Pancreas (tissue), 10 donors: Measurements from ENCODE around the gene C17orf78. TPM values are rescaled to one million over a fixed set of nuclear protein-coding genes. Genes with fewer than 3 reads are reported as not detected.
"Not testable (repeated sequence)": the region's sequence is repeated elsewhere in the genome, so short reads cannot be mapped to it uniquely, and the experiment has no call there.

Experiments
- ATAC-seq, 4 donors: fragments of 200-7000 bp; cut with Tn5 transposase; one replicate each; pipeline versions ENCODE4 v1.8.0 to v1.9.1; 2020; ENCODE audit warnings: mild to moderate bottlenecking in 4 of 4, moderate library complexity in 4 of 4
- DNase-seq, 6 donors: peaks; one replicate each; pipeline ENCODE4 v3.0.0-alpha.2; 2020
- FAIRE-seq: peaks from 2 replicates; lab custom pipeline; 2012; peaks lifted over from hg19 to GRCh38; lab: Jason Lieb, UNC
- H3K27ac ChIP-seq, 4 donors: fragments of 200-600 bp; sonication (generic); 1 replicate in 3 of 4; 2 replicates in 1 of 4; pipeline versions ENCODE4 v1.5.0 to v1.8.0; 2020
- H3K27me3 ChIP-seq, 4 donors: fragments of 200-600 bp; one replicate each; pipeline ENCODE4 v1.8.0; 2021
- H3K36me3 ChIP-seq, 3 donors: fragments of 200-600 bp; sonication (generic) in 1 of 3; one replicate each; pipeline versions ENCODE4 v1.5.0 to v1.8.0; 2020 to 2021
- H3K4me1 ChIP-seq, 3 donors: fragments of 200-600 bp; one replicate each; pipeline ENCODE4 v1.8.0; 2021
- H3K4me3 ChIP-seq, 4 donors: fragments of 200-600 bp; sonication (generic) in 2 of 4; one replicate each; pipeline versions ENCODE4 v1.5.0 to v1.8.0; 2020 to 2021
- H3K9me3 ChIP-seq, 4 donors: fragments of 200-600 bp; one replicate each; pipeline ENCODE4 v1.8.0; 2021
- CTCF ChIP-seq, 4 donors: fragments of 200-600 bp; sonication (generic) in 3 of 4; IDR thresholded peaks; one replicate each; pipeline versions ENCODE4 v1.5.0 to v1.8.0; 2021; ENCODE audit warnings: antibody characterized with exemption in 4 of 4
- WGBS, 2 donors: extraction: QIAGEN DNeasy Blood & Tissue Kit; methylation state at CpG; one replicate each; pipeline ENCODE4 v1.1.7; 2013; 5-methylcytosine and 5-hydroxymethylcytosine counted together
- intact Hi-C, 3 donors: fragments of 100-400 bp; cut with DNase I; formaldehyde crosslinking; loops; one replicate each; pipeline versions ENCODE4 v1.11.1 to v1.14.2; 2022
- polyA plus RNA-seq, 2 donors: library from polyadenylated mRNA; stranded (reverse); fragments of 200-250 nt; gene quantifications; one replicate each; pipeline ENCODE4 v1.2.3, GENCODE V29; 2013
- total RNA-seq, 6 donors: library from RNA; stranded (reverse); fragmentation: NEBNext Ultra II Directional in 4 of 6; extraction: Animal tissue kit (Norgen Biotek cat#: 25700) in 4 of 6; gene quantifications; one replicate each; pipeline versions ENCODE4 v1.2.1 to v1.2.4, GENCODE V29; 2021 to 2023
- donor health status: healthy with polysubstance abuse.
- donor health status: DM: no; HTN: no; CAD: no; lungs with moderate emphysema.
- donor health status: DM: no; HTN: no; CAD: no.
- donor health status: control.
- donor health status: control.
- donor health status: Bipolar disorder and iron deficiency.
- donor health status: DM: yes; HTN: yes; CAD: no.
- donor health status: DM: no; HTN: no; CAD: no.
- donor health status: DM: no; HTN: no; CAD: no.
- donor health status: DM: yes; HTN: yes; CAD: no.

The C17orf78 gene
- total and polyA plus RNA-seq, 8 donors, result not detected

GRCh38 chr17:37392024-37392590, 16.3 kb downstream of the C17orf78 start:
- FAIRE-seq (no peak), DNase-seq (no peak), ATAC-seq (peak in 3 of 4 donors; percentile 44 to 75 (median 61))
- Histone ChIP-seq H3K4me3 (no peak overlapping the region), H3K9me3 (no peaks in the 10 kb centered on the region), H3K27ac (no peak overlapping the region), H3K36me3 (no peaks in the 10 kb centered on the region), H3K27me3 (no peaks in the 10 kb centered on the region), H3K4me1 (no peaks in the 10 kb centered on the region)
- intact Hi-C loops, result no loop called here
- WGBS, 2 donors, result 65% methylated on average over 3 of the region's 3 CpGs
- no peak for TF ChIP-seq CTCF (IDR thresholded peaks at IDR 0.05)

GRCh38 chr17:37393352-37393751, 17.6 kb downstream of the C17orf78 start:
- FAIRE-seq, result no peak
- no peak for ATAC-seq
- Histone ChIP-seq H3K27me3 (no peaks in the 10 kb centered on the region), H3K4me1 (peaks cover 0 to 4% (median 0%) of the 10 kb centered on the region in 3 donors), H3K36me3 (no peaks in the 10 kb centered on the region), H3K9me3 (no peaks in the 10 kb centered on the region), H3K27ac (no peak overlapping the region), H3K4me3 (no peak overlapping the region)
- intact Hi-C loops, result no loop called here
- no peak for DNase-seq
- TF ChIP-seq CTCF (IDR thresholded peaks at IDR 0.05), result no peak
- 92 to 93% methylated on average over 7 of the region's 7 CpGs for WGBS, 2 donors

GRCh38 chr17:37399265-37399803, 23.5 kb downstream of the C17orf78 start:
- WGBS, 2 donors, result 80 to 87% methylated on average over 5 of the region's 5 CpGs

GRCh38 chr17:37400505-37400904, 24.7 kb downstream of the C17orf78 start:
- intact Hi-C loops, result loop anchor here in 1 of 3 donors (10.0 kb wide), 1 partner anchor 64 kb away; no protein-coding TSS in a partner anchor
- H3K9me3 ChIP-seq, result no peaks in the 10 kb centered on the region
- no peaks in the 10 kb centered on the region for H3K27me3 ChIP-seq
- no peak overlapping the region for H3K4me3 ChIP-seq
- no peak overlapping the region for H3K27ac ChIP-seq
- no peaks in the 10 kb centered on the region for H3K36me3 ChIP-seq
- no peak for TF ChIP-seq CTCF (IDR thresholded peaks at IDR 0.05)
- FAIRE-seq (no peak), ATAC-seq (no peak), DNase-seq (no peak)
- peaks cover 0 to 10% (median 0%) of the 10 kb centered on the region in 3 donors for H3K4me1 ChIP-seq

More at GRCh38 chr17:37399265-37399803, 23.5 kb downstream of the C17orf78 start:
- DNase-seq (no peak), FAIRE-seq (no peak), ATAC-seq (no peak)
- no peak for TF ChIP-seq CTCF (IDR thresholded peaks at IDR 0.05)
- Histone ChIP-seq H3K27me3 (no peaks in the 10 kb centered on the region), H3K4me1 (peaks cover 0 to 7% (median 0%) of the 10 kb centered on the region in 3 donors), H3K27ac (no peak overlapping the region), H3K4me3 (no peak overlapping the region), H3K36me3 (no peaks in the 10 kb centered on the region), H3K9me3 (no peaks in the 10 kb centered on the region)
- intact Hi-C loops, result no loop called here

- H3K27me3 ChIP-seq, H3K9me3 ChIP-seq, H3K36me3 ChIP-seq, H3K27ac ChIP-seq, DNase-seq, H3K4me1 ChIP-seq, ATAC-seq, FAIRE-seq: not testable (repeated sequence)
- intact Hi-C loops, result loop anchor here in 1 of 3 donors (10.0 kb wide), 1 partner anchor 59 kb away; no protein-coding TSS in a partner anchor
- H3K4me3 ChIP-seq, result peak overlapping the region in 2 of 4 donors; percentile 59 to 86
- 60 to 62% methylated on average over 14 of the region's 14 CpGs for WGBS, 2 donors
Measured at GRCh38 chr17:37405522-37405921, 29.7 kb downstream of the C17orf78 start.
